ENCODE data around the gene RETREG3. TPM values are rescaled to one million over a fixed set of nuclear protein-coding genes. Genes with fewer than 3 reads are reported as not detected.
"Not testable (repeated sequence)": the region's sequence is repeated elsewhere in the genome, so short reads cannot be mapped to it uniquely, and the experiment has no call there.

The RETREG3 gene
- polyA plus RNA-seq, 3 donors = 43.1 to 44.1 (median 43.3) TPM

DNA sequence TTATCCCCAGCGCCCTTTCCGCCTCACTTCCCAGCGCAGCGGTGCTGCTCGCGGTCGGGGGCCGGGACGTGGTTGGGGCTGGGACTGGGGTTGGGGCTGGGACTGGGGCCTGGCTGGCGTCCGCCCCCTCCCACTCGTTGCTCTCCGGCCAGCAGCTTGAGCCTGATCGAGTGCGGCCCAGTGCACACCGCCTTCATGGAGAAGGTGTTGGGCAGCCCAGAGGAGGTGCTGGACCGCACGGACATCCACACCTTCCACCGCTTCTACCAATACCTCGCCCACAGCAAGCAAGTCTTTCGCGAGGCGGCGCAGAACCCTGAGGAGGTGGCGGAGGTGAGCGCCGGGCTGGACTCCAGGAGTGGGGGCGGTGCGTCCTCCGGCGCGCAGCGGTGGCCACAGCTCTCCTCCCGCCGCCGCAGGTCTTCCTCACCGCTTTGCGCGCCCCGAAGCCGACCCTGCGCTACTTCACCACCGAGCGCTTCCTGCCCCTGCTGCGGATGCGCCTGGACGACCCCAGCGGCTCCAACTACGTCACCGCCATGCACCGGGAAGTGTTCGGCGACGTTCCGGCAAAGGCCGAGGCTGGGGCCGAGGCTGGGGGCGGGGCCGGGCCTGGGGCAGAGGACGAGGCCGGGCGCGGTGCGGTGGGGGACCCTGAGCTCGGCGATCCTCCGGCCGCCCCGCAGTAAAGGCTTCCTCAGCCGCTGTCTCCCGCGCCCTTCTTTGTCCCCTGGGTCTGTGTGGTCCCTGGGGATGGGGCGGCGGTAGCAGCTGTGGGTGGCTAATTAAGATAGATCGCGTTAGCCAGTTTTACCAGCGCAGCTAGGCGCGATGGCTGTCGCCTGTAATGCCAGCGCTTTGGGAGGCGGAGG, 54.7 kb downstream of the RETREG3 start:
- DNase-seq (ENCODE audit: low read depth in 3 of 3, low spot score in 2 of 3) = peak in 1 of 3 donors; percentile 80

DNA sequence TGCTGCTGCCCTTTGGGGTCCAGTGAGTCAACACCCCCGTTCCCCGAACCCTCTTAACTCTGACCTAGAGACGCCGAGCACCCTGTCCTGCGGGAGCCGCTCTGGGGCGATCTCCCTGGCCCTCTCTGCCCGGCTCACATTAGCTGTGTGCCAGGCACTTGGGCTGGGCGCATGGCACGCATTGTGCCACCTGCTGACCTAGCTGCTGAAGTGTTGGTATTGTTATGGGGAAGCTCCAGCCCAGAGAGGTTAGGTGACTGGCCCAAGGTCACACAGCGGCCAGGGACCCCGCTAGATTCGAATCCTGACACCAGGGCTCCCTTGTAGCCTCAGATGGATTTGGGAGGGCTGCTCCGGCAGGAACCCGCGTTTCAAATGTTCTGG, 55.3 kb downstream of the RETREG3 start:
- DNase-seq (ENCODE audit: low read depth in 3 of 3, low spot score in 2 of 3) = no peak

GRCh38 chr17:42553161-42553818, 55.9 kb downstream of the RETREG3 start:
- no peak for DNase-seq (ENCODE audit: low read depth in 3 of 3, low spot score in 2 of 3)

DNA sequence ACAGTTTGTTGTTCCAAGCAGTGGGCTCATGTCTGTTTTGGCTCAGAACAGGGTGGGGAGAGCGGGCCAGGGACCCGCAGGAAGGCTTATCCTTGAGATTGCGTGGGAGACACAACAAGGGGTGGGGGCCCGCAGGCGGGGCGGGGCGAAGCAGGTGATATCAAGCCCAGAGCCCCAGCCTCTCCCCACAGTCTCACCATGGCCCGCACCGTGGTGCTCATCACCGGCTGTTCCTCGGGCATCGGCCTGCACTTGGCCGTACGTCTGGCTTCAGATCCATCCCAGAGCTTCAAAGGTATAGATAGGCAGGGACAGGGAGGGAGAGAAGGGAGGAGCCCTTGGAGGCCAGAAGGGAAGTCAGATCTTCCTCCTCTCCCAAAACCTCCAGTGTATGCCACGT, 56.4 kb downstream of the RETREG3 start, which contains the start of gene HSD17B1:
Gene HSD17B1, plus strand, starts transcription at position 188 of the 400 bp plus-strand sequence. Its CDS starts 11 bp downstream, at position 199.
- not testable (repeated sequence) for DNase-seq (ENCODE audit: low read depth in 3 of 3, low spot score in 2 of 3)

- no peak for DNase-seq (ENCODE audit: low read depth in 3 of 3, low spot score in 2 of 3)
These were observed 60.0 kb downstream of the RETREG3 start for GRCh38 chr17:42548993-42549755.

DNA sequence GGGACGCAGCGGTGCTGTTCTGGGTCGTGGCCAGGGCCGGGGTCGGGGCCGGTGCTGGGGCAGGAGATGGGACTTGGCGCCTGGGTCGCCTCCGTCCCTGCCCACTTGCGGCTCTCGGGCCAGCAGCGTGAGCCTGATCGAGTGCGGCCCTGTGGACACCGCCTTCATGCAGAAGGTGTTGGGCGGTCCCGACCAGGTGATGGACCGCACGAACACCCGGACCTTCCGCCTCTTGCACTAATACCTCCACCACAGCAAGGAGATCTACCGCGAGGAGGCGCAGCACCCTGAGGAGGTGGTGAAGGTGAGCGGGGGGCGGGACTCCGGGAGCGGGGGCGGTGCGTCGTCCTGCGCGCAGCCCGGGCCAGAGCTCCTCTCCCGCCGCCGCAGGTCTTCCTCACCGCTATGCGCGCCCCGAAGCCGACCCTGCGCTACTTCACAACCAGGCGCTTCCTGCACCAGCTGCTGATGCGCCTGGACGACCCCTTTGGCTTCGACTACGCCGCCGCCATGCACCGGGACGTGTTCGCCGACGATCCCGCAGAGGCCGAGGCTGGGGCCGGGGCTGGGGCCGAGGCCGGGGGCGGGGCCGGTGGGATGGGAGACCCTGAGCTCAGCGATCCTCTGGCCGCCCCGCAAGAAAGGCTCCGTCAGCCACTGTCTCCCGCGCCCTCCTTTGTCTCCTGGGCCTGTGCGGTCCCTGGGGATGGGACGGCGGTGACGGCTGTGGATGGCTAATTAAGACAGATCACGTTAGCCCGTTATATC, 60.9 kb downstream of the RETREG3 start:
- no peak for DNase-seq (ENCODE audit: low read depth in 3 of 3, low spot score in 2 of 3)

GRCh38 chr17:42547698-42548069, 61.5 kb downstream of the RETREG3 start:
- DNase-seq (ENCODE audit: low read depth in 3 of 3, low spot score in 2 of 3) = no peak

DNA sequence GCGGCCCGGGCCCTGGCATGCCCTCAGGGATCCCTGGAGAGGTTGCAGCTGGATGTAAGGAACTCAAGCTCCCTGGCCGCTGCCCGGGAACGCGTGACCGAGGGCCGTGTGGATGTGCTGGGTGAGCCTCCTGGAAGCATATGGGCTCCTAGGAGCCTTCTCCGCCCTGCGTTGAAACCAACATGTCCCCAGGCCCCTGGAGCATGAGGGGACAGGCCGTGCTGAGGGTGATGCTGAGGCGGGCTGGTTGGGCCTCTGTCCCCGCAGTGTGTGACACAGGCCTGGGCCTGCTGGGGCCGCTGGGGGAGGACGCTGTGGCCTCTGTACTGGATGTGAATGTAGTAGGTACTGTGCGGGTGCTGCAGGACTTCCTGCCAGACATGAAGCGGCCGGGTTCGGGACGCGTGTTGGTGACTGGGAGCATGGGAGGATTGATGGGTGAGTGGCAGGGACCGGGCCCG, 62.1 kb downstream of the RETREG3 start:
- no peak for DNase-seq (ENCODE audit: low read depth in 3 of 3, low spot score in 2 of 3)

DNA sequence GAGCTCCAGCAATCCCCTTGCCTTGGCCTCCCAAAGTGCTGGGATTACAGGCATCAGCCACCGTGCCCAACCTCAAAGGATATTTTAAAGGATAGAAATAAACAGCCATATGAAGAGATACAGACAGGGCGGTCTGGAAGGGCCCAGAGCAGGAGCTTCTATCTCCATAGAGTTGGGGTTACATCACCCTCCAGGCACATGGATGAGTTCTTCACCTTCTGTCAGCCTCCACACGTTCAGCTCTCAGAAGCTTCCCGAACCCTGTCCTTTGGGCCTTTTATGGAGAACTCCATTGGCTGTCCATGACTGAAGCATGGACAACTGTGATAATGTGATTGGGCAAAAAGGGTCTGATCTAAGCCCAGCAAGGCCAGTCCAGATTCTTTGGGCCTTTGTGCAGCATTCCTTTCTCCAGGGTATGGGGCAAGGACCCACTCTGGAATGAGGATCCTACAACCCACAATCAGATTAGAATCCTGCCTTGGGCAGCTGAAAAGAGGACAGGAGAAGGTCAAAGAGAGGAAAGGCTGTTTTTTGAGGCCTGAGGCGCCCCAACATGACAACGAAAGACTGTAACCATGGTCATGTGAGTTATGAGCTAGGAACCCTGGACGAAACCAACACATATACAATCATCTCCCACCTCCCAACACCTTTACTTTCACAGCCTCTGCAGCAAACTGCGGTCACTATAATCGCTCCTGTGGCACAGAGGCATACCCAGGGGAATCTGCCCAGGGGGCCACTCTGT, 63.2 kb downstream of the RETREG3 start:
- DNase-seq (ENCODE audit: low read depth in 3 of 3, low spot score in 2 of 3) = not testable (repeated sequence)

DNA sequence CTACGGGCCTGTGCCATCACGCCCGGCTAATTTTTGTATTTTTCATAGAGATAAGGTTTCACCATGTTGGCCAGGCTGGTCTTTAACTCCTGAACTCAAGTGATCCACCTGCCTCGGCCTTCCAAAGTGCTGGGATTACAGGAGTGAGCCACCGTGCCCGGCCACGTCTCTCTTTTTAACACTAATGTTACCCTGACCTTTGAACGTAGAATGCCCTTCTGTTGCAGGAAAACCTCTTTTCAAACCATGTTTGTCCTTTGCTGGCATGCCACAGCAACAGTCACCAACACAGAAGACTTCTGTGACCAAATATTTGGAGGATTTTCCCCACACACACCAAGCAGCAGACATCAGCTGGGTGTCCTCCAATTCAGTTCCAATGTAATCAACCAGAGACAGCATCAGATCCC, 64.3 kb downstream of the RETREG3 start:
- no peak for DNase-seq (ENCODE audit: low read depth in 3 of 3, low spot score in 2 of 3)

- DNase-seq (ENCODE audit: low read depth in 3 of 3, low spot score in 2 of 3) = no peak
These were observed 65.7 kb downstream of the RETREG3 start for GRCh38 chr17:42543190-42544079.

DNA sequence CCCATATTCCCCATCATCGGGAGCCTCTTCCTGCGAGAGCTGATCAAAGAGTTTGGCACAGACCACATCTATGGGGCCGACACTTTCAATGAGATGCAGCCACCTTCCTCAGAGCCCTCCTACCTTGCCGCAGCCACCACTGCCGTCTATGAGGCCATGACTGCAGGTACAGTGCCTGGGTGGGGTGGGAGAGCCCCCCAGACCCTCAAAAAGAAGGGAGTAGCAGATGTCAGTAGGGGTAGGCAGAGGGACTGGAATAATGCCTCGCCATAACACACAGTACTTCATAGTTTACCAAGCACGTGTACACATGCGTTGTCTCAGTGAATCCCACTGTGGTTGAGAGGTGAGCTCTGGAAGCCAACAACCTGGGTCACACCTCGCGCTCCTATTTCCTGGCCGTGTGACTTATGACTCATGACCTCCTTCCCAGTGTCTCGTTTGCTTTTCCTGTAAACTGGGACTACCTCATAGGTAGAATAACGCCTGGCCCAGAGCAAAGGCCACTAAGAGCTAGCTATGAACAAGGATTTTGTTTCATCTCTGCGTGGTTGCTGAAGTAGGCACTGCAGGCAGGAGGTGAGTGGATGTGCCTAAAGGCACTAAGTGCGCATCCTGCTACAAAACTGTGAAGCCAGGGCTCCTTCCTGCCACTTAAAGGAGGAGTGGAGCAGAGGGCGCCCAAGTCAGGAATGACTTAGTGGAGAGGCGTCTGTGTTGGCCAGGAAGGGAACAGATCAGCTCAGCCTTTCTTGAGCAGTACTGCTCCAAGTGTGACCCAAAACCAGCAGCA, 67.9 kb downstream of the RETREG3 start:
- no peak for DNase-seq (ENCODE audit: low read depth in 3 of 3, low spot score in 2 of 3)

DNA sequence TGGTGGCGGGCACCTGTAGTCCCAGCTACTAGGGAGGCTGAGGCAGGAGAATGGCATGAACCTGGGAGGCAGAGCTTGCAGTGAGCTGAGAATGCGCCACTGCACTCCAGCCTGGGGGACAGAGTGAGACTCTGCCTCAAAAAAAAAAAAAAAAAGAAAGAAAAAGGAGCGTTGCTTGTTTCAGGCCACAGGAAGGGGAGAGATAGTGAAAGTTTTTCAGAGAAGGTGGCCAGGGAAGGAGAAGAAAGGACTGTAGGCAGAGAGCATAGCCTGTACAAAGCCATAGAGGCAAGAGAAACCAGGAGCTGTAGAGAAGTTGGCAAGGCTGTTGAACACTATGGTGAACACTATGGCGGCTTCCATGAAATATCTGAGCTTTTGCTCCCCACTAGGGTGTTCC, 68.6 kb downstream of the RETREG3 start:
- DNase-seq (ENCODE audit: low read depth in 3 of 3, low spot score in 2 of 3) = not testable (repeated sequence)

DNA sequence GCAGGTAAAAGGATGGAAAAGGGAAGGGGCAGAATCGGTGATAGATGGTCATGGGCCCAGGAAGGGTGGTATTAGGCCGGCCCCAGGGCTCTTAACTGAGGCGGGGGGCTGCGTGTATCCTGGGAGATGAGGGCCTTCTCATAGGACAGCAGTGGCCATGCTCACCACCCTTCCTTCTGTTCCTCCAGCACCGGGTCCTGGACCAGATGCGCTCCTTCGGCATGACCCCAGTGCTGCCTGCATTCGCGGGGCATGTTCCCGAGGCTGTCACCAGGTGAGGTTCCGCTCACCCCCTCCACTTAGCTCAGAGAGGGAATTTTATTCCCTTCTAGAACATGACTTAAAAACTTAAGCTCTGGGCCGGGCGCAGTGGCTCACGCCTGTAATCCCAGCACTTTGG, 70.7 kb downstream of the RETREG3 start:
- DNase-seq (ENCODE audit: low read depth in 3 of 3, low spot score in 2 of 3) = no peak

DNA sequence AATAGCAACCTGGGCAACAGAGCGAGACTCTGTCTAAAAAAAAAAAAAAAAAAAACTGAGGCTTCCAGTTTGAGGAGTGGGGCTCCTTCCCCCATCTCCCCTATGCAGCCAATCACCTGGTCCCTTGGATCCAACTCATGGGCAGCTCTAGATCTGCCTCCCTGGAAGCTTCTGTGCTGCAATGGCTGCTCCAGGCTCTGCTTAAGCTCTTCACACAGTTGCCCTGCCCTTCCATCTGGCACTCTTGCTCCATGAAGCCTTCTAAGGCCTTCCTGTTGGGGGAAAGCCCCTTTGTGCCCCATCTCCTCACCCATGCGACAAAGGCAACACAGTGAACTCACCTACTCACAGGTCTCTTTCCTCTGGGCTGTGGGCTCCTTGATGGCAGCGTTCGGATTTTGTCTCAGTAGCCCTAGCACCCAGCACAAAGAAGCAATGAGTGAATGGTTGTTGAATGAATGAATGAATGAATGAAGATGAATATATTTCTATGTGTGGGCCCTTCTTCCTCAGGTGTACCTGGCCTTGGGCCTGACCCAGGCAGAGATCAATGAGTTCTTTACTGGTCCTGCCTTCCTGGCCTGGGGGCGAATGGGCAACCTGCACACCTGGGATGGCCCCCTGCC, 71.2 kb downstream of the RETREG3 start:
- DNase-seq (ENCODE audit: low read depth in 3 of 3, low spot score in 2 of 3) = no peak

GRCh38 chr17:42537156-42537805, 71.9 kb downstream of the RETREG3 start:
- no peak for DNase-seq (ENCODE audit: low read depth in 3 of 3, low spot score in 2 of 3)

Data from right renal cortex interstitium (tissue), 3 donors.